SJCRH30 (cell line): ENCODE data around the gene LEF1. TPM values are rescaled to one million over a fixed set of nuclear protein-coding genes. Genes with fewer than 3 reads are reported as not detected.

ENCODE experiments used
- DNase-seq, 2 experiments: peaks; one replicate each; pipeline ENCODE4 v3.0.0-alpha.2; 2015 to 2020
- H3K27ac ChIP-seq: fragments of 250-450 bp; sonication (Bioruptor Pico); 2 replicates; pipeline ENCODE4 v1.5.1; 2020; ENCODE audit warnings: mild to moderate bottlenecking, moderate library complexity
- H3K27me3 ChIP-seq: fragments of 250-450 bp; sonication (Bioruptor Pico); 2 replicates; pipeline ENCODE4 v1.5.1; 2020; ENCODE audit warnings: mild to moderate bottlenecking, moderate library complexity
- H3K36me3 ChIP-seq: fragments of 250-450 bp; sonication (Bioruptor Pico); 2 replicates; pipeline ENCODE4 v1.5.1; 2020; ENCODE audit warnings: mild to moderate bottlenecking, moderate library complexity
- H3K4me1 ChIP-seq: fragments of 250-450 bp; sonication (Bioruptor Pico); 2 replicates; pipeline ENCODE4 v1.5.1; 2020; ENCODE audit warnings: mild to moderate bottlenecking, moderate library complexity
- H3K4me3 ChIP-seq: fragments of 250-450 bp; sonication (Bioruptor Pico); 2 replicates; pipeline ENCODE4 v1.5.1; 2020; ENCODE audit warnings: mild to moderate bottlenecking, moderate library complexity
- H3K9me3 ChIP-seq: fragments of 250-450 bp; sonication (Bioruptor Pico); replicated peaks from 2 replicates; pipeline ENCODE4 v1.5.1; 2020; ENCODE audit warnings: mild to moderate bottlenecking, moderate library complexity
- total RNA-seq: library from RNA; depleted of rRNA; stranded (reverse); fragments of >200 nt; shearing (Covaris generic); gene quantifications from 2 replicates; pipeline ENCODE4 v1.2.3, GENCODE V29; 2014

The LEF1 gene
- total RNA-seq, 1 experiment from 2014 or later = 84.4 TPM

DNA sequence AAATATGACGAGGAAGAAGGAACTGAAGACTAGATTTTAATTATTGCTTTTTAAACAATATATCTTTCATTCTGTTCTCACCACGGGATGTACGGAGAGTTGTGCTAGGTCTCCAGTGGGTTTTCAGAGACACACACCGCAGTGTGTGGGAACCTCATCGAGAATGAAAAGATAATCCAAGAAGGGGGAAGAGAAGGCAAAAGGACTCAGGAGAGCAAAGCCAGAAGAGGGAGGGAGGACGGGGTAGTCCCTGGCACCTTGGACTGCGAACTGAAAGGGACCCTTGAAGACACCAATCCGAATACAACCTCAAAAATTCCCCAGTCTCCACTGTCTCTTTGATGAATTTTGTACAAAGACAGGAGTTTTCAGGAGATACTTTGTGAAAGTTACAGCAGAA is 932 bp upstream of the LEF1 start:
- Histone ChIP-seq H3K36me3 (peaks cover 2% of the 10 kb centered on the region; the same call in 1 of the 2 replicates), H3K27me3 (no peaks in the 10 kb centered on the region)

DNA sequence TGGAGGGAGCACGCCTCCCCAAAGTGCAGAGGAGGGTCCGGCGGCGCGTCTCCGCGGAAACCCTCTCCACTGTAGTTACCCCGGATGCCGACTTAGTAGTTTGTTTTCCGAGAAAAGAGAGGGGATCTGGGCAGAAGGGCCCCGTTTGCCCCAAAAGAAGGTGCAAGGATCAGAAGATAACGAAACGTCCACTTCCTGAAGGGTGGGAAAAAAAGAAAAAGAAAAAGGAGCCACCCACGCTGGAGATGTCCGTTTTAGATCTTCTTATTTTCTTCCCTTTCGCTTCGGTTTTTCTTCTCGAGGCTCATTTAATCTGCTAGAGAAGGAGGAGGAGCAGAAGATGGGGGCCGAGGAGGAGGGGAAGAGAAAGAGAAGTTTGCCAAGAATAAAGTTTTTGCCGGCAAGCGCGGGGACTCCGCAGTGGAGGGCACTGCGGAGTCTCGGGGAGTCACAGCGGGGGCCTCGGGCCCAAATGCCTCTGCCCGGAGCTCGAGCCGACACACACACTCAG is 517 bp downstream of the LEF1 start:
- no peak for DNase-seq
- H3K4me3 ChIP-seq = peak overlapping the region; percentile 85
- H3K36me3 ChIP-seq = peaks cover 14% of the 10 kb centered on the region
- no peaks in the 10 kb centered on the region for H3K27me3 ChIP-seq
- H3K9me3 ChIP-seq = no peaks in the 10 kb centered on the region
- H3K27ac ChIP-seq = peak overlapping the region; percentile 74
- peaks cover 3% of the 10 kb centered on the region; the same call in 1 of the 2 replicates for H3K4me1 ChIP-seq

More for the DNA sequence above, 932 bp upstream of the LEF1 start:
- no peaks in the 10 kb centered on the region for H3K9me3 ChIP-seq
- H3K4me3 ChIP-seq = no peak overlapping the region
- peaks cover 3% of the 10 kb centered on the region; the same call in 1 of the 2 replicates for H3K4me1 ChIP-seq
- no peak for DNase-seq
- no peak overlapping the region for H3K27ac ChIP-seq

DNA sequence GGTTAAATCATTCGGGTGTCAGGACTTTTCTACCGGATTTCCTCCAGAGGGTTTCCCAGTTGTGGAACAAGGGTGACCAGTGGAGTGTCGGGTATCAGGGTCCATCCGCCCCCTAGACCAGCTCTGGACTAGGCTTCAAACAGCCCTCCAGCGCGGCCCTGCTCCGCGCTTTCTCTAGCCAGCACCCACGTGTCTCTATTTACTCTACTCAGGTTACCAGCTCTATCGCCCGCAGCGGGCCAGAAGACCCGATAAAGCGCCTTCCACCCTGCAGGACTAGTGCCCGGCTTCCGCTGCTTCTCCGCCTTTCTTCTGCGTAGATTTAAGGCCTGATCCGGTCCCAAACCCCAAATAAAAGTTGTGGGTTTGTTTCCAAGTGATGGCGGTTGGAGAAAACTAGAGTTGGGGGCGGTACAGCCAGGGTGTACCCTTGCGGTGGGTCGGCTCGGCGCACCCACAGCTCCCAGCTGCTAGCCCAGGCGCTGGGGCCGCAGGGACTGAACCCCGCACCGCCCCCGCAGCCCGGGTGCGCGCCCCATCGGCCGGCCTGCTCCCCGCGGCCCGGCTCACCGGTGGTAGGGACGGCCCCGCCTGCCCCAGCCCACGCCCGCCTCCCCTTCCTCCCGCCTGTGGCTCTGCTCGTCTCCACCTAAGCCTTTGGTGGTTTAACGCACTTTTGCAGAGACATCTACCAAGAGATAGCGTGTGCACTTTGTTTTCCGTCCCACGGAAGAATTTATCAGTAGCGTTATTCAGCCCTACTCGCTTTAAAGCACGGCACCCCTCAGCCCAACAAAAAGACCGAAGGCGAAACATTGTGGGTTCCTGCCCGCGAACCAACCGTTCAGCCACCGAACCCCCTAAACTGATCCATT is 2.1 kb downstream of the LEF1 start:
- DNase-seq = peak; percentile 80 to 88
- Histone ChIP-seq H3K36me3 (peaks cover 25% of the 10 kb centered on the region), H3K9me3 (no peaks in the 10 kb centered on the region), H3K27me3 (no peaks in the 10 kb centered on the region), H3K4me1 (peaks cover 3% of the 10 kb centered on the region; the same call in 1 of the 2 replicates), H3K4me3 (peak overlapping the region; percentile 85), H3K27ac (peak overlapping the region; percentile 74)

DNA sequence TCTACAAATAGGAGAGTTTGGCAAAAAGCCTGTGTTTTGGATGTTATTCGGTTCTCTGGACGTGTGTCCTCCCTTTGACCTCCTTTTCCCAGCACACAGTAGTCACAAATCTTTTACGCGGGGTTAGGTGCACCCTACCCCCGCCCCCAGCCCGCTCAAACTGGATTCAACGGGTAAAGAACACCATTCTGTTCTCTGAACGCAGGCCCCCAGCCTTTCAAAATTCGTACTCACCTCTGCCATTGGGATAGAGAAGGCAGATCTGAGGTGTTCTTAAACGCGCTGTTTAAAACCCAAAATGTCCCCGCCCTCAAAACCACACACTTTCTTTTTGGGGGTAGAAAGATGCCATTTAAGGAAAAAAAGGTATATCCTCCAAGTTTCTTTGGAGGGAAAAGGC is 2.7 kb downstream of the LEF1 start:
- Histone ChIP-seq H3K4me1 (peaks cover 6% of the 10 kb centered on the region; the same call in 1 of the 2 replicates), H3K27me3 (no peaks in the 10 kb centered on the region)

DNA sequence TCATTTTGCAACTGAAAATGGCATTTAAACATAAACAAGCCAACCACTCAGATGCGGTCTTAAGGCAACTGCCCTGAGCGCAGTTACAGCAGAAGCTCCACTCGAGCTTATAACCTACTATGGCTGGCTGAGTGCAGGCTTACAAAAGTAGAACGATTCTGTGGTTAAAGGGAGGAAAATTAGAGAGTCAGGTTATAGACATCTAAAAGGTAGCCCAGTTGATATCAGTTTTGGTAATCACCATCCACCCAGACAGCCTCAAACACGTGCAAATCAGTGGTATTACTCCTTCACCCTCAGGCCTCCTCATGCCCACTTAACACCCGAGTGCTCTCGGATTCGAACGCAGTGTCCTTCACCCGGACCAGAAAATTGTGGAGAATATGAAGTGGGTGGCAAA is 3.1 kb downstream of the LEF1 start:
- no peaks in the 10 kb centered on the region for H3K27me3 ChIP-seq
- DNase-seq = no peak
- H3K4me1 ChIP-seq = peaks cover 6% of the 10 kb centered on the region; the same call in 1 of the 2 replicates
- H3K36me3 ChIP-seq = peaks cover 29% of the 10 kb centered on the region
- H3K9me3 ChIP-seq = no peaks in the 10 kb centered on the region
- peak overlapping the region; percentile 74; the same call in 1 of the 2 replicates for H3K27ac ChIP-seq
- peak overlapping the region; percentile 85 for H3K4me3 ChIP-seq

More for the DNA sequence above, 2.7 kb downstream of the LEF1 start:
- Histone ChIP-seq H3K27ac (peak overlapping the region; percentile 74), H3K4me3 (peak overlapping the region; percentile 85), H3K36me3 (peaks cover 28% of the 10 kb centered on the region), H3K9me3 (no peaks in the 10 kb centered on the region)
- DNase-seq = no peak

DNA sequence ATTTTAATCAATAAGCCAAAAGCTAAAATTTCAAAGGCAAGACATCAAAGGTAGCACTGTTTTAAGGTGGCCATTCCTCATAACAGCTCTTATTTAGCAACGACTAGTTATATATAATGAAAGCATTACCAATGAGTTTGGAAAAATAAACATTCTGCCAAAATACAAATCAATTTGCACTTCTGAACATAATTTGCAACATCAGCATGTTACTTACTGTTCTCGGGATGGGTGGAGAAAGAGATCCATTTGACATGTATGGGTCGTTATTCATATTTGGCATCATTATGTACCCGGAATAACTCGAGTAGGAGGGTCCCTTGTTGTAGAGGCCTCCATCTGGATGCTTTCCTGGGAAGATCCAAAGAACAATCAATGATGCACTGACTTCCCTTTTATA is 5.4 kb downstream of the LEF1 start:
- peaks cover 6% of the 10 kb centered on the region; the same call in 1 of the 2 replicates for H3K4me1 ChIP-seq
- no peak overlapping the region for H3K27ac ChIP-seq
- no peaks in the 10 kb centered on the region for H3K27me3 ChIP-seq
- no peak for DNase-seq
- H3K4me3 ChIP-seq = no peak overlapping the region
- peaks cover 43% of the 10 kb centered on the region for H3K36me3 ChIP-seq
- H3K9me3 ChIP-seq = no peaks in the 10 kb centered on the region

DNA sequence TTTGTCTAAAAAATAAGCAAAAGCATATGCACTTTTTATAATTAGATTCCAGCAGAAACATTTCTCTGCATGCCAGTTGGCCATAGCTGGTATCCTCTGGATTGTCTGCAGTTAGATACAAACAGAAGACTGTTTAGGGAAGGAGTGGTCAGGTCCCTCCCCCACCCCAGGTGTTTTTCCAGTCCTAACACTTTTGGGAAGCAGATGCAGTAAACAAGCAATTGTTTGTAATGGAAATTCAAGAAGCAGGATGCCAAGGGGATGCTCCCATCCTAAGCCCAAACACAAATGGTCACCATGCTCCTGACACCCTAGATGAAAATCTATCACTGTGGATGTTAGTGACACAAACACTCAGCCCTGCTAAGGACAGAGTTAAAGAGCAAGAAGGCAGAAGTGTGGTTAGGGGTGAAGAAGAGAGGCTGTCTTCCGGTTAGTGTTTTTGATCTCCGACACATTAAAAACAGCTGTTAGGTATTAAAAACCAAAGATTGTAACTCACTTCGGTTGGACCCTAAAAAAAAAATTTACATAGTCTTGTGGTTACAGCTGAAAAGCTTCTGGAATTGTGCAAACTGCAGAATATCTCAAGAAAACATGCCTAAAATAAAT is 7.9 kb downstream of the LEF1 start:
- no peaks in the 10 kb centered on the region for H3K27me3 ChIP-seq
- no peak for DNase-seq
- H3K36me3 ChIP-seq = peaks cover 46% of the 10 kb centered on the region
- H3K4me1 ChIP-seq = peaks cover 6% of the 10 kb centered on the region; the same call in 1 of the 2 replicates
- no peaks in the 10 kb centered on the region for H3K9me3 ChIP-seq
- no peak overlapping the region for H3K27ac ChIP-seq
- no peak overlapping the region for H3K4me3 ChIP-seq

DNA sequence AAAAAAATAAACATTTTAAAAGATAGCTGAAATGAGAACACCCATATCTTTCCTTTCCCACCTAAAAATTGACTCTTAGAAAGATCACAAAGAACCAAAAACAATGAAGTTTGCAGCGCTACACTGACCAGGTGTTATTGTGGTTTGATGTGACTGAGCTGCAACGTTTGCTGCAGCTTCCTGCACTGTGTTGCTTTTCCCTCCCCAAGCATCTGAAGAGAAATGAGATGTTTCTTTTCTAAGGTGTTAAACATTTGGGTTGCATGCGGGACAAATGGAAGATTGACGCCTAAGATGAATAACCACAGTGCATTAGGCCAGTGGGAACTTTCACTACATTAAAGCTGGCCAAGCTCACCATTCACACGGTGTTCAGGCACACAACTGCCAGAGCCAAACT is 8.9 kb downstream of the LEF1 start:
- Histone ChIP-seq H3K9me3 (no peaks in the 10 kb centered on the region), H3K27me3 (no peaks in the 10 kb centered on the region), H3K27ac (no peak overlapping the region), H3K4me3 (no peak overlapping the region), H3K36me3 (peaks cover 50% of the 10 kb centered on the region), H3K4me1 (0 out of 2 replicates have a peak, but pooled peaks cover 3% of the 10 kb centered on the region)
- DNase-seq = no peak

DNA sequence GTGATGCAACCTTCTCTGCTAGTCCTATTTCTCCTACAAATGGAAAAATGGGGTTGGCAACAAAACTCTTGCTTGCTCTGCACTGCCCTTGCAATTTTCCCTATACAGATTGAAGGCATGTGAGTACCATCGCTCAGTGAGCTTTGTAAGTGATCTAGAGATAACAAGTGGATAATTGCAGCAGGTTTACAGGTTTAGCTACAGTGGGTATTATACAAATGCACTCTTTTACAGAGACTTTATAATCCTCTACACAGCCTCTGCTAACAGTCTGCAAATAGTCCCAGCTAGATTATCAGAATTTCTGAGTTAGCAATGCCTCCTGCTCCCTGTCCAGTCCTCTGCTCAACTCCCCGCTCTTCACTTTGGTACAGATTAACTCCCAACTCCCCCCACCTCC is 11.1 kb downstream of the LEF1 start:
- 0 out of 2 replicates have a peak, but pooled peaks cover 3% of the 10 kb centered on the region for H3K4me1 ChIP-seq
- H3K27me3 ChIP-seq = no peaks in the 10 kb centered on the region
- H3K9me3 ChIP-seq = no peaks in the 10 kb centered on the region
- no peak overlapping the region for H3K4me3 ChIP-seq
- H3K36me3 ChIP-seq = peaks cover 42% of the 10 kb centered on the region
- DNase-seq = no peak
- H3K27ac ChIP-seq = no peak overlapping the region

DNA sequence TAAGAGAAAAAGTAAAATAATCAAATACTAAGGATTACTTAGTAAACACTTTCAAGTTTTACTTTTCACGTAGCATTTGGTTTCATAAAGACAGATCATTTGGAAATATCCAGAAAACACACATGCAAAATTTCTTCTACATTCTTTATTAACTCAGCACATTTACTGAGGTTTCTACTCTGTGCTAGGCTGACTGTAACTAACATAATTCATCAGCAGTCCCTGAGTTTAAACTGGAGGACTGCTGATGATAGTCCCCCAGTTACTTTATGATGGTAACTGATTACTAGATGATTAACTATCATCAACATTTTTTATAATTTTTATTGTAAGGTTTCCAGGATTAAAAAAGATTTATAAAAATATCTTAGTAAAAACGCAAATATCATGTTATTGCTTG is 12.3 kb downstream of the LEF1 start:
- Histone ChIP-seq H3K4me1 (0 out of 2 replicates have a peak, but pooled peaks cover 2% of the 10 kb centered on the region), H3K9me3 (no peaks in the 10 kb centered on the region), H3K27me3 (no peaks in the 10 kb centered on the region), H3K4me3 (no peak overlapping the region), H3K27ac (no peak overlapping the region), H3K36me3 (peaks cover 34% of the 10 kb centered on the region)
- DNase-seq = no peak

DNA sequence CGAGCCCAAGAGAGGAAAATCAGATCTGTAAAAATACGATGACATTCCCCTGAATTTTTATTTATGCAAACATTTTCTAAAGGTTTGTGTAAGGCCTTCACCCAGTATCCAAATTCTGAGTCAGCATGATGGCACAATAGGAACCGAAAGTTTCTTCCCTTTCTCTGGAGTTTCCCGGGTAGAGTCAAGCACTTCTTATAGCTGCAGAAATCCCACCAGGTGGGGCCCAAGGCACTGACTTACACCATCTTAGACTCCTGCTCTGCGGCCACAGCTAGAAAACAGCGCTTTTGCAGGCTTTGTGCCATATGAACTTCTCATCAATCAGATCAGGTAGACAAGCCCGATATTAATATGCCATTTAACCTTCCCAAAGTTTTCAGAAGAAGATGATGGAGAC is 13.4 kb downstream of the LEF1 start:
- Histone ChIP-seq H3K27ac (no peak overlapping the region), H3K9me3 (no peaks in the 10 kb centered on the region), H3K4me1 (no peaks in the 10 kb centered on the region), H3K27me3 (no peaks in the 10 kb centered on the region), H3K4me3 (no peak overlapping the region), H3K36me3 (peaks cover 36% of the 10 kb centered on the region)
- DNase-seq = no peak

DNA sequence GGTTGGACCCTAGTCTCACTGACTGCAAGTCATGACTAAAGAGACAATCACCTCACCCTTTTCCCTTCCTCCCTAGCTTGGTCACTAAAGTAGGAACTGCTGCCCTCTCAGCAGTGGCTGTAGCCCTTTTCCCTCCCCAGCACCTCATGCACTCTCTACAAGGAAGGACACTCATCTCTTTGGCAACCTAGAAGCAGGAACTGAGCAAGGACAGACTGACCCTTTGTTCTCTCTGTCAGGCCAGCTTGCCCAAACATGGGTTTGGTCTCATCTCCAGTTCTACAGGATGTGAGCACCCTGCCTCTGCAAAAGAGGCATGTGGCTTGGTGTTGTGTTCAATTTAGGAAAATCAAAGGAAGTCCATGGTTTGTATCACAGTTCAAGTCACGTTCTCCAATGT is 15.8 kb downstream of the LEF1 start:
- H3K9me3 ChIP-seq = no peaks in the 10 kb centered on the region
- DNase-seq = no peak
- H3K36me3 ChIP-seq = peaks cover 23% of the 10 kb centered on the region
- H3K4me3 ChIP-seq = no peak overlapping the region
- H3K4me1 ChIP-seq = no peaks in the 10 kb centered on the region
- no peak overlapping the region for H3K27ac ChIP-seq
- H3K27me3 ChIP-seq = no peaks in the 10 kb centered on the region

DNA sequence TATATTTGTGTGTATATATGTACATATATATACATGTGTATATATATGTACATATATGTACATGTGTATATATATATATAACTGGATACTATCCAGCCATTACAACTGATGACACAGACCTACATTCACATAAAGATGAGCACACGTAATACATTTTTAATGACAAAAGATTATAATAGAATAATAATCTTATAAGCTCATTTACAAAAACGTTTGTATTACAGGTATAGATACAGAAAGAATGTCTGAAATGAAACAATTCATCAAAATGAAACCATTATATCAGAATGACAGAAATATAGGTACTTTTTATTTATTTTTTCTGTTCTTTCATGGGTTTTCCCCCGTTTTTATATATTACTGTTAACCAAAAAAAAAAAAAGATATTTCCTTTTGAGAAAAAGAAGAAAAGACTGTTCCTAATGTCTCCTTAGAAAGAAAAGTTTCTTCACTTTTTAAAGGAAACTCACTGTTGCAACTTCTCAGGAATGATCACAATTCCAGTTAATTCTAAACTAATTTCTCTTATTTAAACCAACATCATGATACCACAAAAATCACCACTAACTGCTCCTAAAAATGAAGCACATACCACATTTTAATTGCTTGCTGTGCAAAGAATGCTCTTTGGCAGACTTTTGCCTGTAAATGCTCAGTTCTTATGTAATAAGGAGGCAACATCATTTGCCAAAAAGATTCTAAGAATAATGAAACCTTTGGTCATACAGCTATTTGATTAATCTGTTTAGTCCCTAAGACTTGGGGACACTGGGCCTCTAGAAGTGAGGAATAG is 18.9 kb downstream of the LEF1 start:
- no peak overlapping the region for H3K27ac ChIP-seq
- DNase-seq = no peak
- H3K4me3 ChIP-seq = no peak overlapping the region
- H3K36me3 ChIP-seq = peaks cover 21% of the 10 kb centered on the region
- no peaks in the 10 kb centered on the region for H3K27me3 ChIP-seq
- H3K4me1 ChIP-seq = no peaks in the 10 kb centered on the region
- H3K9me3 ChIP-seq = no peaks in the 10 kb centered on the region

DNA sequence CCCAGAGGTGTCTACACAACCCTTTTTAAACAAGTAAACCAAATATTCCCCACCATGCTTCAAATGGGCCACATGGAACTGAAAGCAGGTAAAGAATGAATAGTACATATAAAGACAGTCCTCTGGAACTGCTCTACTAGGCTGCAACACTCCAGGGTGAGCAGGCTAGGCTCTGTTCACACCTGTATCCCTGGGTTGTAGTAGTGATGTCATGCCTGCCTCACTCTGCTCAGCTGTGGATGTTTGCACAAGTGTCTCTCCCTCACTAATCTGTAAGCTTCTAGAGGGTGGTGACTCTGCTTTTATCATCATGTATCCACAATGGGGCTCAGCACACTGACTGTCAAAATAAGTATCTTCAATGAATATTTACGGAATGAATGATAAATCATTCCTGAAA is 20.4 kb downstream of the LEF1 start:
- Histone ChIP-seq H3K9me3 (no peaks in the 10 kb centered on the region), H3K4me3 (no peak overlapping the region), H3K4me1 (peaks cover 3% of the 10 kb centered on the region), H3K27ac (no peak overlapping the region), H3K36me3 (peaks cover 12% of the 10 kb centered on the region), H3K27me3 (no peaks in the 10 kb centered on the region)
- DNase-seq = no peak
